Mammary microvascular endothelial cell (primary cell): Measurements from ENCODE around the gene THUMPD3. TPM values are rescaled to one million over a fixed set of nuclear protein-coding genes. Genes with fewer than 3 reads are reported as not detected.

Experiments
- total RNA-seq: library from RNA; depleted of rRNA; stranded (reverse); fragments of >200 nt; gene quantifications from 2 replicates; pipeline ENCODE4 v1.2.3, GENCODE V29; 2015

THUMPD3 gene, protein sequence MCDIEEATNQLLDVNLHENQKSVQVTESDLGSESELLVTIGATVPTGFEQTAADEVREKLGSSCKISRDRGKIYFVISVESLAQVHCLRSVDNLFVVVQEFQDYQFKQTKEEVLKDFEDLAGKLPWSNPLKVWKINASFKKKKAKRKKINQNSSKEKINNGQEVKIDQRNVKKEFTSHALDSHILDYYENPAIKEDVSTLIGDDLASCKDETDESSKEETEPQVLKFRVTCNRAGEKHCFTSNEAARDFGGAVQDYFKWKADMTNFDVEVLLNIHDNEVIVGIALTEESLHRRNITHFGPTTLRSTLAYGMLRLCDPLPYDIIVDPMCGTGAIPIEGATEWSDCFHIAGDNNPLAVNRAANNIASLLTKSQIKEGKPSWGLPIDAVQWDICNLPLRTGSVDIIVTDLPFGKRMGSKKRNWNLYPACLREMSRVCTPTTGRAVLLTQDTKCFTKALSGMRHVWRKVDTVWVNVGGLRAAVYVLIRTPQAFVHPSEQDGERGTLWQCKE
- 13.9 and 33.5 TPM in 2 replicates for total RNA-seq

DNA sequence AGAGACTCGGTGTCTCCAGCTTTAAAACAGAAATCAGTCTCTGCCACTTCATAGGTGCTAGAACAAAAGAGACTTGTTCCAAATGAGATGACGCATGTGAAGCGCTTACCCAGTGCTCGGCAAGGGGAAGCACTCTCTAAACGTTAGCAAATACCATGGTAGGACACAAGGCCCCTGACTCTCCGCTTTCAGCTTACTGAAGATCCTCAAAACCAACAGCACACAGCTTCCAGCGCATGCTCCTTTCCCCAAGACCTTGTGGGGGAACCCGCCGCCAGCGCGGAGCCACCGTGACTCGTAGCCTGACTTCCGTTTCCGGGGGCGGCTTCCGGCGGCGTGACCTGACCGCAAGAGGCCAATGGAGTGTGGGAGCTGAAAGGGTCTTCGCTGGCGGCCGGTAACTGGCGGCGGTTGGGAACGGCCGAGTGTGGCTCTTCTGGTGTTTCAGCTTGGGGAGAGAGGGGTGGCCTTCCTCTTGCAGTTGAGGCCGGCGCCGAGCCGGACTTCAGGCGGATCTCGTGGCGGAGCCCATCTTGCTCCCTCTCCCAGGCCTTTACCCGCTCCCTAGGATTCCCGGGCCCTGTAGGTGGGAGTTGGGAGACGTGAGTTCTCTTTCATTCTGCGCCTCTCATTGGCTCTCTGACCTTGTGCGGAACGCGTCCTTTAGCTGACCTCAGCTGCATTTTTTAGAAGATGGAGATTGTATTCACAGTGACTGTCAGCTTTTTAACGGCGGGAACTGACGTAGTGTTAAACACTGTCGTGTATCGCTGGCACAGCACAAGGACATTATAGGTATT lies at the start of gene THUMPD3:
Gene THUMPD3, plus strand, starts transcription at position 324 of the 800 bp plus-strand sequence. CDS start 2,015 bp downstream, outside the sequence.

DNA sequence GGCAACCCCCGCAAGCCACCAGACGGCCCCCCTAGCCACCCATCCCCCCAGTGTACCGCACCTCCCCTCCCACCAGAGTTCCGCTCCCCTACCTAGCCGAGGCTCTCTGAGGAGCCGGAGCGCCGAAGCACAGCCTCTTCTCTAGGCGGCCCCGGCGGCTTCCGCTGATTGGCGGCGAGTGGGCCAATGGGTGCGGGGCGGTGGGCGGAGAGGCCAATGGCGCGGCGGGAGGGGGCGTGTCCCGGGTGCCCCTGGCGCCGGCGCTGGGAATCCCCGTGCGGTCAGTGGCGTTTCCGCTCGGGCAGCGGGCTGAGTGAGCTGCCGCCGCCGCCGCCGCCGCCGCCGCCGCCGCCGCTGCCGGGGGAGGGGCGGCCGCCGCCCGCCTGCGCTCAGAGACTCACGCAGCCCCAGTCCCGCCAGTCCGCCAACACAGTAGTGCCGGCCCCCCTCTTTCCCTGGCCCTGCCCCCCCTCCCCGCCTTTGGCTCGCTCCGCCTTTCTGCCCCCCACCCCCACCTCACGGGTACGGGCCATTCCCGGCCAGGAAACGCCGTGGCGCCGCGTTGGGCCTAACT lies 34.6 kb downstream of the THUMPD3 start, which contains the start of gene SETD5:
Gene SETD5, plus strand, starts transcription at position 284 of the 574 bp plus-strand sequence. CDS start 31,324 bp downstream, outside the sequence.

Other genes starting within 250 kb of the THUMPD3 start
- gene SRGAP3, start 113.4 kb upstream of the THUMPD3 start, total RNA-seq = 0.07 and 0.10 TPM in 2 replicates
- 25.6 and 25.9 TPM in 2 replicates for gene SETD5, start 34.6 kb downstream of the THUMPD3 start, total RNA-seq
- gene LHFPL4, start 190.8 kb downstream of the THUMPD3 start, total RNA-seq = not detected in 2 replicates